Gastroesophageal sphincter (tissue), 3 donors: ENCODE results near the gene TMTC4.

Source experiments
- POLR2A ChIP-seq, 2 donors: fragments of 450-650 bp; IDR thresholded peaks; one replicate each; pipeline ENCODE4 v1.6.1; 2017; ENCODE audit warnings: antibody characterized with exemption in 2 of 2, mild to moderate bottlenecking in 2 of 2, moderate library complexity in 1 of 2
- TF ChIP-seq, protein P1 (sequence below), 4 experiments: fragments of 200-600 bp in 2 of 4; fragments of 450-650 bp in 2 of 4; sonication (generic) in 1 of 4; IDR thresholded peaks; one replicate each; pipeline ENCODE4 v1.5.1; 2017 to 2019; ENCODE audit warnings: antibody characterized with exemption in 4 of 4, mild to moderate bottlenecking in 2 of 4, moderate library complexity in 2 of 4

DNA sequence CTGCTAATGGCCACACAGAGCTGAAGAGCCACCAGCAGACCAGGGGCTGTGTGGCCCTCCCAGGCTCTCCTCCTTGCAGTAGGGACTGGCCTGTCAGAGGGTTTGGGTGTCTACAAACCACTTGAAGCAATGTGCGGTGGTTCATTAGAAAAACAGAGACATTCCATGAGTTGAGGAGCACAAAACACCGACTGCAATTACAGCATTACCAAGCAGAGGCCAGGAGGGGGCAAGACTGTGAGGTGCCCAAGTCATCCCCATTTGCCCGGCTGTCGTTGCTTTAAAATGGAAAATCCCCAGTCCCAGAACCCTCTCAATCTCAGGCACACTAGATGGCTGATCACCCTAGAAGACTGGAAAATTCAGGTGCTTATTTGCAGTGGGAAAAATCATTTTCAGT is 15.0 kb downstream of the TMTC4 start:
- TF ChIP-seq, protein P1, sequence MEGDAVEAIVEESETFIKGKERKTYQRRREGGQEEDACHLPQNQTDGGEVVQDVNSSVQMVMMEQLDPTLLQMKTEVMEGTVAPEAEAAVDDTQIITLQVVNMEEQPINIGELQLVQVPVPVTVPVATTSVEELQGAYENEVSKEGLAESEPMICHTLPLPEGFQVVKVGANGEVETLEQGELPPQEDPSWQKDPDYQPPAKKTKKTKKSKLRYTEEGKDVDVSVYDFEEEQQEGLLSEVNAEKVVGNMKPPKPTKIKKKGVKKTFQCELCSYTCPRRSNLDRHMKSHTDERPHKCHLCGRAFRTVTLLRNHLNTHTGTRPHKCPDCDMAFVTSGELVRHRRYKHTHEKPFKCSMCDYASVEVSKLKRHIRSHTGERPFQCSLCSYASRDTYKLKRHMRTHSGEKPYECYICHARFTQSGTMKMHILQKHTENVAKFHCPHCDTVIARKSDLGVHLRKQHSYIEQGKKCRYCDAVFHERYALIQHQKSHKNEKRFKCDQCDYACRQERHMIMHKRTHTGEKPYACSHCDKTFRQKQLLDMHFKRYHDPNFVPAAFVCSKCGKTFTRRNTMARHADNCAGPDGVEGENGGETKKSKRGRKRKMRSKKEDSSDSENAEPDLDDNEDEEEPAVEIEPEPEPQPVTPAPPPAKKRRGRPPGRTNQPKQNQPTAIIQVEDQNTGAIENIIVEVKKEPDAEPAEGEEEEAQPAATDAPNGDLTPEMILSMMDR (IDR thresholded peaks at IDR 0.05), result no peak
- no peak for TF ChIP-seq POLR2A (IDR thresholded peaks at IDR 0.05)
